COLO668 (cell line): ENCODE results near the gene TRPC3.
A peak's percentile ranks its signal among the peaks of the same experiment; 100 is the strongest.

Experiments used
- DNase-seq: peaks from one replicate; lab custom pipeline; 2025; ENCODE audit not compliant: unreplicated experiment; lab: John Stamatoyannopoulos, UW

The TRPC3 gene

GRCh38 chr4:121951521-121952110 is at the start of gene TRPC3:
Gene TRPC3 (minus strand): TSS chr4:121952060. CDS start chr4:121951680, 380 bp downstream.
- DNase-seq: peak; percentile 54

GRCh38 chr4:122000849-122001248 is 49.0 kb upstream of the TRPC3 start:
- no peak for DNase-seq

DNA sequence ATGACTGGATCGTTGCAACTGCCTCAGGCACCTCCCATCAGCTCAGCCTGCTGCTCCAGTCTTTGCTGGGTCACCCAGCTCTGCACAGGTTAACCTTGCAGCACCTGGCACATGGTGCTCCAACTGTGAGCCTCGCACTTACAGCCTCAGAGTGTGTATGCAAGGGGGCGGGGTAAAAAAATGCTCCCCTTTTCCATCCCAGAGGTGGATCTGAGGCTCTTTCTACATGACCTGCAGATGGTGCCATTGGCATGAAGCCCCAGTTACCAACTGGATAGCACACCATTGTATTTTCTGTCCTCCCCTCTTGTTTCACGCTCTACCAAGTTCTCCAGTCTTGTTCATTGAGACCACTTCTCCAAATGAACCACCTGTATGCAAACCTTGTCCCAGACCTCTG is 46.2 kb upstream of the TRPC3 start:
- peak; percentile 3 for DNase-seq

DNA sequence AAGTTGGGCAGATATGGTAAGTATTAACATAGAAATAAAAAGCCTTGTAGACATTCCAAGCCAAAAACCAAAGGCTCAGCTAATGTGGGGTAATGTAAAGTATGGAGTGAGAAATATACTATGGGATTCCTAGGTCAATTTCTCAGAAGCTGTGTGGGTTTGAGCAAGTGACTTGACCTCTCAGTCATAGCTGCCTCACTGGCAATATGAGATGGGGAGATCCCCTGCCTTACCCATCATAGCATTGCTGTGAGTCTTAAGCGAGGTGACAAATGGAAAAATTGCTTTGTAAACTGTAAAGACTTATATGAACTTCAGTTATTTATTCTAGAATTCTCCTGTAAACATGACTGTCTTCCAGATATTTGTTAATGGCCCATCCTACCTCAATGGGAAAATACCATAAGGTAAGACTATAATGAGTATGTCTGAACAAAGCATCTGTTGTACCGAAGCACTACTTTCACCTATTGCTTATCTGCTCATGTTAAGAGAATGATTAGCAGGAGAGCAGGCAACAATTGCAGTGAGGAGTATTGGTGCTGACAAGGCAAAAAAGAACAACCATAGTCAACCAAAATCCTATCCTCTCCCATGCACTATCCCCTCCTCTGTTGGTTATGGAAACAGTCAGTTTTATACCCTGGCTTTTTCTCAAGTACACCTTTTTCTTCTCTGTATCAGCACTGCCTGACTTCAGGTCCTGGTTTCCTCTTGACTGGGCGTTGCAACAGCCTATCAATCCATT is 44.1 kb upstream of the TRPC3 start:
- no peak for DNase-seq

- no peak for DNase-seq
Measured at GRCh38 chr4:121991968-121992367, 40.1 kb upstream of the TRPC3 start.

GRCh38 chr4:121990489-121990888 is 38.6 kb upstream of the TRPC3 start:
- DNase-seq: no peak

- DNase-seq: no peak
Measured at GRCh38 chr4:121989715-121990114, 37.9 kb upstream of the TRPC3 start.

DNA sequence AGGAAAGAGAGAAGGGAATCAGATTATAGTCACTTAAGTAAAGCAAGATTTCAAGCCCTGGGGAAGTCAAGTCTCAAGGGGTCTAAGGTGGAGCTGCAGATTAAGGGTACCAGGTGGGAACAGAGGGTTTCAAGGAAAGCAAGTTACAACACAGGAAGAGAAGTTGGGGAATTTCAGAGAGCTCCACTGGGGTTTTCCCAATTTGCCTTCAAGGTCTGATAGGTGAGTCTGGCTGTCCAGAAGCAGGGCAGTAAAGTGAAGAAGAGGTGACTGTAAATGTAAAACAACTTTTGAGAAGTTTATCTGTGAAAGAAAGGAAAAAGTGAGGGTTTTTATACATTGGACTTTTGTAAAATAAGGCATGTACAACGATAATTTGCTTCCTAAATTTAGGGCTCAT is 37.1 kb upstream of the TRPC3 start:
- DNase-seq: no peak

DNA sequence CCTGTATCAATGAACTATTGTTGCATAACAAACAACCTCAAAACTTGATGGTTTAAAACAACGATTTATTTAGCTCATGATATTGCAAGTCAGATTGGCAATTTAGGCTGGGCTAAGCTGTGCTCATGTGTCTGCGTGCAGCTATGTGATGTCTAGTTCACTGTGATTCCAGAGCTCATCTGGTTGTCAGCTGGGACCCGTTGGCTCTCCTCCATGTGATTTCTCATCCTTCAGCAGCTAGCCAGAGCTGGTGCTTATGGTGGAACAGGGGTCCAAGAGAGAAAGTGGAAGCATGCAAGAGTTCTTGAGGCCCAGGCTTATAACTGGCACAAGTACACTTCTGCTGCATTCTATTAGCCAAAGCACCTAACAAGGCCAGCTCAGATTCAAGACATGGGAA is 28.8 kb upstream of the TRPC3 start:
- DNase-seq: no peak

- no peak for DNase-seq
Measured at GRCh38 chr4:121978172-121978516, 26.3 kb upstream of the TRPC3 start.

DNA sequence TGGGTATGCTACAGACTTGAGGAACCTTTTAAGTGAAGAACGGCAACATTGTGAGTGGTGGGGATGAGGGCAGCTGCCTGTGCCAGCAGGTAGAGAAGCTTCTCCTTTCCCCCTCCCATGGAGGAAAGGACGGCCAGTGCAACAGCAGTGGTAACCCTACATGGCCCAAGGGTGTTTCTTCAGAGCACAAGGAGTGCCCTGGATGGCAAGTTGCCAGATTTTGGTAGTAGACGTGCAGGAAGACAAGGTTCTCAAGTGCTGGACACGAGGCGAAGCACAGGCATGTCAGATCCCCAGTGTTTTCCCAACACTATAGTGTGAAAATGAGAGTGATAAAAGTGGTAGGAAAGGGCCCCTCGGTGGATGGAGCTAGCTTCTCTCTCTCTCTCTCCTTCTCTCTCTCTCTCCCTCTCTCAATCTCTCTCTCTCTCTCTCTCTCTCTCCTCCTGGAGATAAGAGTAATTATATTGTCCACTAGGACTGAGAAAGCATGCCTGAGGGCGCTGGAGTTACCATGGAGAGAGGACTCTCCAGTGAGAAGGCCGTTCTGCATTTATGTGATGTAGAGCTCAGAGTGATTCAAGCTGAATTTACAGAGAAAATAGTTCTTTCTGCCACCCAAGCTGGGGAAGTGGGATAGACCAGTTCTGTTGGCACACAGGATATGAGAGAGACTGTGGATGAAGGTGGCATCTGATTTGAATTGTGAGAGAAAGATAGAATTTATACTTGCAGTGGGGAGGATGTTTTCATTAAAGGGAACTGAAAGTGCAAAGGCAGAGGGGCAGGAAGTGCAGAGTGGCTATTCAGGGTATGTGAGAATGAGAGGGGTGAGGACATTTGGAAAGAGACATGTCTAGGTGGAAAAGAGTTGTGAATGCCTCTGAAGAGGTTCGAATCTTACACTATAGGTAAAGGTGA is 25.7 kb upstream of the TRPC3 start:
- DNase-seq: no peak

GRCh38 chr4:121975784-121976183 is 23.9 kb upstream of the TRPC3 start:
- DNase-seq: no peak

GRCh38 chr4:121973816-121974215 is 22.0 kb upstream of the TRPC3 start:
- no peak for DNase-seq

- DNase-seq: no peak
Measured at GRCh38 chr4:121968859-121969258, 17.0 kb upstream of the TRPC3 start.

DNA sequence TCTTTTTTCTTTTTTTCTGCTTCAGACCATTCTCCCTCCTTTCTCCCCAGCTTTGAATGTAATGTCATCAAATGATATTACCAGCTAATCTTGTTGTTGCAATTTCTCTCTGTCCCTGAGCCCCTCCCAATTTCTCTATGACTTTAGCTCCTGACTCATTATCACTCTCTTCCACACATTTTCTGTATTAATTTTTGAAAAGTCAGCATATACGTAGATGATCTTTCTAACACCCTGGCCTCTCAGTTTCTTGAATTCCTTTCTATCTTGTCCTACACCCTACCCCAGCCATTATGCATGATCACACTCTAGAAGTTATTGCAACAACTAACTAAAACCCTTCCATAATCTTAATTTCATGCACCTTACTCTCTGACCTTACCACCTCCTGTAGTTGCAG is 13.1 kb upstream of the TRPC3 start:
- no peak for DNase-seq

GRCh38 chr4:121960818-121961217 is 9.0 kb upstream of the TRPC3 start:
- DNase-seq: no peak

GRCh38 chr4:121958777-121959176 is 6.9 kb upstream of the TRPC3 start:
- no peak for DNase-seq

DNA sequence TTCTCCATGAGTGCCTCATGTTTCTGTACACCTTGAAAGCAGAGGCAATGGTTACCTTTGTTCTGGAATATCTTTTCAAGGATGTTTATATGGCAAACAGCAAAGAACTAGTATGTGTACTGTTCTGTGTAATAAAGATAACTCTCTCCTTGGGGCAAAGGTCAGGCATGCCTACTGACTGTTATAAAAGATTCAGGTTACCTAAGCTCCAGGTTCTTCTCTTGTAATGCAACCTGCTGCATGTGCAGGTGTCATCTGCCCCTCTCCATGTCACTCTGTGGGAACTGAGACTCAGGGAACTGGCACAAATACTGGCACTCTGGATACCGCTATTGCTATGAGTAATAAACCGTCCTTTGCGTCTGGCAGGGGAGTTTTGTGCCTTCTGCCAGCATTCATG is 5.4 kb upstream of the TRPC3 start:
- DNase-seq: no peak

GRCh38 chr4:121953860-121954259 is 2.0 kb upstream of the TRPC3 start:
- no peak for DNase-seq

- DNase-seq: no peak
Measured at GRCh38 chr4:121952290-121952689, 430 bp upstream of the TRPC3 start.

DNA sequence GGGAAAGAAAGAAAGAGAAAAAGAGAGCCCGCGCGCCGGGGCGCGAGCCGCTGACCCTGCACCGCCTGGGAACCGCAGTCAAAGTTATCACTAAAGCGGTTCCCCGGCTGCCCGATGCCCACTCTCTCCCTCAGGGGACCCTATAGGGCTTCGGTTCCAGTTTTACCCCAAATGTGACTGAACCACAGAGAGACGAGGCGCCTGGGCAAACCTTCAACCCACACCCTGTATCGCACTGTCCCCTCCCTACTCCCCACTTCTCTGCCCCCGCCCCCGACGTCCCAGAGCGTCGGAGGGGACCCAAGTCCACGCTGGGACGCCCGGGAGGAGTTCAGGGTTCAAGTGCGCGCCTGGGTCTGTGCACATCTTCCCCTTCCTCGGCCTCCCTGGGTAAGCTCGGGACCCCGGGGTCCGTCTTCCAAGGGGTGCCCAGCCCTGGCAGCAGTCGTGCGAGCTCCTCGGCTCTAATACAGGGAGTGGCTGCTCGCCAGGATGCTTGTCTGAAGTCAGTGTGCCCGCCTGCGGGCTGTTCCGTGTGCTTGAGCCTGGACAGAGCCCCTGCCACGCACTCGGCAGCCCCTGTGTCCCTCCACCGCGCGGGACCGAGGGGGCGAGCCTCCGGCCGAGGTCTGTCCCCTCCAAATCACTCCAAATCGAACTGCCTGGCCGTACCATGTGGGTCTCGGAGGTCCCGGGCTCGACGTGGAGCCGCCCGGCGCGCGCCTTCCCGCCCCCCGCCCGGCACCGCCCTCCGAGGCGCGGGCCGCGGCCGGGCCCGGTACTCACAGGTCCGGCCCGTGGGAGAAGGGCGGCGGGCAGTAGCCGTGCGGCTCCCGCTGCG is 960 bp downstream of the TRPC3 start:
- DNase-seq: peak; percentile 7
